NCI-H2171 treated with DMSO at 0.1 percent for 48 hours (cell line): Measurements from ENCODE around the gene EMC1.
"Not testable (repeated sequence)": the region's sequence is repeated elsewhere in the genome, so short reads cannot be mapped to it uniquely, and the experiment has no call there.

ENCODE experiments used
- DNase-seq: peaks from one replicate; lab custom pipeline; 2025; lab: John Stamatoyannopoulos, UW

The EMC1 gene

DNA sequence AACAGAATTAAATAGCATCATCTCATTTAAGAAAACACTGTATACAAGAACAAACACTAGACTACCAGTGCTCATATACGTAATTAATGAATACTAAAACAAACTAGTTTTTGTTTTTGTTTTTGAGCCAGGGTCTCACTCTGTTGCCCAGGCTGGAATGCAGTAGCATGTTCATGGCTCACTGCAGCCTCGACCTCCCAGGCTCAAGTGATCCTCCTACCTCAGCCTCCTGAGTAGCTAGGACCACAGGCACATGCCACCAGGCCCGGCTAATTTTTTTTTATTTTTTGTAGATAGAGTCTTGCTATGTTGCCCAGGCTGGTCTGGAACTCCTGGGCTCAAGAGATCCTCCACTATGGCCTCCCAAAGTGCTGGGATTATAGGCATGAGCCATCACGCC, 34.7 kb downstream of the EMC1 start:
- not testable (repeated sequence) for DNase-seq

DNA sequence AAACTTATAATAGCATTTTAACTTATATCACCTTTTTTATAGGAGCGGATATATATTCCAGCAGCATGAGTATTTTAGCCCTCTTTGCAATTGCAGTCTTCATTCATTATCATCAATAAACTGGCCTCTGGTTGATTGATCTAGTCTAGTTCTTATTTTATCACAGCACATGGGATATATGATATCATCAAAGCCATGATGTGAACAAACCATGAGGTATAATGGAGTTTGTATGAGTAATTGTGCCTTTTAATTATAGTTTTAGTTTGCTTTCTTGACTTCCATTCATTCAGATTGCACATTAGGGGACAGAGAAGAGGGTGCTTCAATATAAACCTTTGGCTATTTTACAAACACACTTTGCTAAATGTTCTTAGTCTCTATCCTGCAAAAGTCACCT, 37.7 kb downstream of the EMC1 start:
- no peak for DNase-seq

DNA sequence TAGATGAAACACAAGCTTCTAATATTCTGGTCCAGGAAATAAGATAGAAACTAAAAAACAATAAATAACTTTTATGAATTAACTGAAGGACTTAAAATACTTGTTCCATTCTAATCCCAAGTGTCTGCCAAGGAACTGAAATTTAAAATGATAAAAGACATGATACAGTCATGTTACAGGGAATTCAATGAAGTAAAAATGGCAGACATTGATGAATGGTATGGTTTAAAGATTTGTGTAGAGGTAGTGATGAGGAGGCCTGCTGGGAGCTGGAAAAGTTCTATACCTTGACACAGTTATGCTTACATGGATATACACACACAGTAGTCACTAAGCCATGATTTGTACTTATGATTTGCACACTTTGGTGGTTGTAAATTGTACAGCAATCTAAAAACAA, 39.2 kb downstream of the EMC1 start:
- no peak for DNase-seq

GRCh38 chr1:19210772-19211549, 40.4 kb downstream of the EMC1 start:
- no peak for DNase-seq

- peak; percentile 98 for DNase-seq
Measured at GRCh38 chr1:19209990-19210771, 41.1 kb downstream of the EMC1 start, which contains the start of gene UBR4. Gene UBR4 (minus strand): TSS chr1:19210266. CDS start chr1:19210248, 18 bp downstream.

GRCh38 chr1:19209439-19209989, 41.8 kb downstream of the EMC1 start:
- no peak for DNase-seq

DNA sequence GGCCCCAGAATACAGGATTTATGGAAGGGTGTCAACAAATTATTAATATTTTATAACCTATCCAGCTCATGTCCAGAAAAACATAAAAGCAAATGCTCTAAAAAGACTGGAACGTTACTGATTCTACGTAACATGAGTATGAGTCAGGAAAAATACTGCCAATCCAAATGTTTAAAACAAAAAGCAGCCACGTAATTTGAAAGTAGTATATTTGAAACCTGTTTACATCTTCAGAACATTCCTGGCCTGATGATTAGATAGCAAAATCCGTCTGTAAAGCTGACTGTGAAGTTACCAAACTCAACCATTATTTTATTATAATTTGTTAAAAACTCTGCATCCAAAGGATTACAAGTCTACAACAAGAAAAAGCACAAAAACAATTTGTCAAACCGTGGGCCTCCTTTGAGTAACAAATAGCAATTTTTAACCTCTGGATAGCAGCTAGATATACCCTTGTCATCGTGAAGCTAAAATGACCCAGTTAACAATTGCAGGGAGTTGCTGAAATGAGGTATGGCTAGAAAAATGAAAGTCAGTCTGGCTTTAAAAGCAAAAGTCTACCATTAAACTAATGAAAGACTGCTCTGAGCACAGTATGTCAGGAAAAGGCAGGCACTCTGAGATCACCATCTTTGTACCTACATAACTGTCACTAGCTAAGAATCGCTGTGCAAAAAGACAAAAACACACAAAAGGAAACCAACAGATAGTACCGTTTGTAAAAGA, 42.5 kb downstream of the EMC1 start:
- no peak for DNase-seq

- DNase-seq: no peak
Measured at GRCh38 chr1:19206947-19207346, 44.4 kb downstream of the EMC1 start.

GRCh38 chr1:19205845-19206244, 45.5 kb downstream of the EMC1 start:
- no peak for DNase-seq

GRCh38 chr1:19205403-19205802, 45.9 kb downstream of the EMC1 start:
- no peak for DNase-seq

DNA sequence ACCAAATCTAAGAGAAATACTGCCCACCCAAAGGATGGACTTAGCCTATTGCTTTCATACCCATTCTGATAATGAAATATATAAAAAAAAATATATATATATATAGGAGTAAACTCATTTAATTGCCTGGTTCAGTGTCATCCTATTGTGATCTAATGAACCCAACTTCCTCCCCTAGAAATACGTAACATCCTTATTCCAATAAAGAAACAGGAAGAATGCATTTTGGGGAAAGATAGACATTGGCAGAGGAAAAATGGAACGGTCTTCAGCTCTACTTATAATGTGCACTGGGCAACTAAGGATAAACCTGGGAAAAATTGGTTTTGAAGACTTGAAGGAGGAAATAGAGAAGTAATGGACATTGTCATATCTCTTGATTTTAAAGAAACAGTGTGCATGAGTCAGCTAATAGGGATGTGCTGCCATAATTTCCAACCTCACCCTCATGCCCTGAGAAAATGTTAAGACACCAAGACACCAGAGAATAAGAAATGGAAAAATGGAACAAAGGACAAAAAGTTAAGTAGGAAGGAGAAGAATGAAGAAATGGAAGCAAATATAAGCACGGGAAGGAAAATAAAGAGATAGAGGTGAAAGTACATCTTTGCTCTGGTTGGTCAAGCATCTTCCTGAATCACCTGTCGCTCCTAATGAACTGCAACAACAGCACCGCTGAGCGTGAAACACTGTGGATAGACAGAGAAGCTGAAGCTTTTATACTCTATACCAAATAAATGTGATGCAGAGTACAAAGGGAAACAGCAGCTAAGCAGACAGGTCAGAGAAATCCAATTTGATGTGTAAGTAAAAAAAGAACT, 46.7 kb downstream of the EMC1 start:
- DNase-seq: no peak

- no peak for DNase-seq
Measured at GRCh38 chr1:19203440-19203839, 47.9 kb downstream of the EMC1 start.

GRCh38 chr1:19202396-19202795, 48.9 kb downstream of the EMC1 start:
- DNase-seq: no peak

- no peak for DNase-seq
Measured at GRCh38 chr1:19199969-19200604, 51.2 kb downstream of the EMC1 start.

- no peak for DNase-seq
Measured at GRCh38 chr1:19199329-19199968, 51.9 kb downstream of the EMC1 start.

DNA sequence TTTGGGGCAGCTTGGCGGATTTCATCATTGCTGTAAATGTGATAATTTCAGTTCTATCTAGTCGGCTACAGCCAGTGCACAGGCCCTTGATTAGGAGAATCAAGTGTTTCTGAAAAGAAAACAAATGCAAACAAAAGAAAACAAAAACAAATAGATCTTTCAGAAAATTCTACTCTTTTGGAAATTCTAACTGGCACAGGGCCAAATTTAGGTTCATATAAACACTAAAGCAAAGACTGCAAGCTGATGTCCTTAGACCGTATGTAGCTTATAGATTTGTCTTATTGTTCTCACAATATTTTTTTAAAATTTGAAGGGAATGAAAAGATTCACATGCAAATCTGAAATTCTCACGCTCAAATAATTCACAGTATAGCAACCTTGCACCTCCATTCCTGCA, 52.5 kb downstream of the EMC1 start:
- DNase-seq: no peak

GRCh38 chr1:19197845-19198244, 53.5 kb downstream of the EMC1 start:
- DNase-seq: no peak

DNA sequence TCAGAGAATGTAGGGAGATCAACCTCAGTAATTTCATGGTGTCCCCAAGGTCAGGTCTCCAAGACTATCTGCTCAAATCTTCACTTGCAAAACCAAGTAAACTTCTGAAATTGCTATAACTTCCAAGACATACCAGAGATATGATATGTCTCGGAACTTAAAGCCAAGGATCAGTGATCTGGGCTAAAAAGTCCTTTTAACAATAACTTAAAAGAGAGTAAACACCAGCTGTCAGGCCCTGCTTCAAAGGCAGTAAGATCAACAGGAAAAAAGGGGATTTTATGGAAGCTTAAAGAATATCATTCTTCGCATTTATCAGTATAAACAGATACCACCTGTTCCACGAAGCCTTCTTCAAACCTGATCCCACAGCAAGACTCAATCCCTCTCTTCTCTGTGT, 55.0 kb downstream of the EMC1 start:
- no peak for DNase-seq

- DNase-seq: no peak
Measured at GRCh38 chr1:19193004-19193403, 58.3 kb downstream of the EMC1 start.

DNA sequence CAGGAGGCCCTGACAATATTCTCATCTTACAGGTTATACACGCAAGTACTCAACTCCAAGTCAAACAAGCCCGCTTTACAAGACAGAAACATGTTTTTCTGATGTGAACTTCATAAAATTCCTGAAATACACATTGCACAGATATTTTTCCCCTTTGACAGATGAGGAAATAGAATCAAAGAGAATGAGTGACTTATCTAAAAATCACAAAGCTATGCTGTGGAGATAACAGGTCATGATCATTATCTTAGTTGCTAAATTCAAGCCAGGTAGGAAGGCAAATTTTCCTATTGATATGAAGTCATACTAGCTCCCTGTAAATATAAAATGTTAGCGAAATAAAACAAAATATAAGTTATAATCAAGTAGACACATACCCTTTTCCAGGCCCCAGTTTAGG, 59.5 kb downstream of the EMC1 start:
- no peak for DNase-seq

GRCh38 chr1:19190468-19190867, 60.9 kb downstream of the EMC1 start:
- DNase-seq: no peak
